ENCODE measurements around the gene BRF1.

The BRF1 gene

GRCh38 chr14:105331575-105332349 lies 31.0 kb upstream of the BRF1 start:
- H2AFZ ChIP-seq (ENCODE audit: low read depth, low read length, severe bottlenecking) = no peak overlapping the region
- H4K20me1 ChIP-seq (ENCODE audit: low read depth, low read length) = no peaks in the 10 kb centered on the region; the same call in 1 of the 2 replicates
- H3K79me2 ChIP-seq (ENCODE audit: insufficient read depth, low read length) = no peaks in the 10 kb centered on the region
- H3K27ac ChIP-seq (ENCODE audit: low read depth, low read length) = no peak overlapping the region
- no peaks in the 10 kb centered on the region for H3K9me2 ChIP-seq (replicated peaks; ENCODE audit: insufficient read depth, low read length)
- no peaks in the 10 kb centered on the region for H3F3A ChIP-seq (ENCODE audit: insufficient read depth)
- H3K4me2 ChIP-seq (ENCODE audit: low read depth, low read length, poor library complexity, severe bottlenecking) = no peak overlapping the region
- H3K9me3 ChIP-seq (ENCODE audit: insufficient read depth, low read length) = no peaks in the 10 kb centered on the region
- H3K36me3 ChIP-seq (ENCODE audit: low read length) = no peaks in the 10 kb centered on the region
- no peak overlapping the region for H3K4me3 ChIP-seq (ENCODE audit: insufficient read depth, low read length, poor library complexity, severe bottlenecking)
- H3K9ac ChIP-seq (ENCODE audit: low read length) = no peak overlapping the region
- H3K27me3 ChIP-seq (ENCODE audit: low read length) = no peaks in the 10 kb centered on the region
- TF ChIP-seq CTCF (IDR thresholded peaks at IDR 0.05; ENCODE audit: insufficient read depth, low read length, poor library complexity, severe bottlenecking) (no peak), EZH2phosphoT487 (conservative IDR thresholded peaks at IDR 0.05; ENCODE audit: low read length) (no peak)

- Histone ChIP-seq H3K4me2 (ENCODE audit: low read depth, low read length, poor library complexity, severe bottlenecking) (no peak overlapping the region), H3K27me3 (ENCODE audit: low read length) (no peaks in the 10 kb centered on the region), H3K36me3 (ENCODE audit: low read length) (no peaks in the 10 kb centered on the region), H3K9ac (ENCODE audit: low read length) (no peak overlapping the region), H3K4me3 (ENCODE audit: insufficient read depth, low read length, poor library complexity, severe bottlenecking) (no peak overlapping the region), H3F3A (ENCODE audit: insufficient read depth) (no peaks in the 10 kb centered on the region), H2AFZ (ENCODE audit: low read depth, low read length, severe bottlenecking) (no peak overlapping the region), H3K9me3 (ENCODE audit: insufficient read depth, low read length) (no peaks in the 10 kb centered on the region), H3K79me2 (ENCODE audit: insufficient read depth, low read length) (no peaks in the 10 kb centered on the region), H3K27ac (ENCODE audit: low read depth, low read length) (no peak overlapping the region), H3K9me2 (replicated peaks; ENCODE audit: insufficient read depth, low read length) (no peaks in the 10 kb centered on the region), H4K20me1 (ENCODE audit: low read depth, low read length) (peaks cover 3% of the 10 kb centered on the region; the same call in 1 of the 2 replicates)
- TF ChIP-seq EZH2phosphoT487 (conservative IDR thresholded peaks at IDR 0.05; ENCODE audit: low read length) (no peak), CTCF (IDR thresholded peaks at IDR 0.05; ENCODE audit: insufficient read depth, low read length, poor library complexity, severe bottlenecking) (no peak)
Measured at GRCh38 chr14:105330491-105330895, 29.7 kb upstream of the BRF1 start.

- Histone ChIP-seq H3K4me3 (ENCODE audit: insufficient read depth, low read length, poor library complexity, severe bottlenecking) (no peak overlapping the region), H3F3A (ENCODE audit: insufficient read depth) (no peaks in the 10 kb centered on the region), H3K27me3 (ENCODE audit: low read length) (no peaks in the 10 kb centered on the region), H3K4me2 (ENCODE audit: low read depth, low read length, poor library complexity, severe bottlenecking) (no peak overlapping the region), H3K36me3 (ENCODE audit: low read length) (no peaks in the 10 kb centered on the region), H2AFZ (ENCODE audit: low read depth, low read length, severe bottlenecking) (no peak overlapping the region), H3K9me3 (ENCODE audit: insufficient read depth, low read length) (no peaks in the 10 kb centered on the region), H4K20me1 (ENCODE audit: low read depth, low read length) (peaks cover 6% of the 10 kb centered on the region; the same call in 1 of the 2 replicates), H3K27ac (ENCODE audit: low read depth, low read length) (no peak overlapping the region), H3K9me2 (replicated peaks; ENCODE audit: insufficient read depth, low read length) (no peaks in the 10 kb centered on the region), H3K9ac (ENCODE audit: low read length) (no peak overlapping the region), H3K79me2 (ENCODE audit: insufficient read depth, low read length) (no peaks in the 10 kb centered on the region)
- no peak for TF ChIP-seq CTCF (IDR thresholded peaks at IDR 0.05; ENCODE audit: insufficient read depth, low read length, poor library complexity, severe bottlenecking)
- TF ChIP-seq EZH2phosphoT487 (conservative IDR thresholded peaks at IDR 0.05; ENCODE audit: low read length) = no peak
Measured at GRCh38 chr14:105329411-105330150, 28.8 kb upstream of the BRF1 start.

Measured in SU-DHL-6 (cell line).